ENCODE measurements around the gene SLC17A2. TPM values are rescaled to one million over a fixed set of nuclear protein-coding genes. Genes with fewer than 3 reads are reported as not detected.

Gene SLC17A2
- total and polyA plus RNA-seq, 10 donors = not detected

DNA sequence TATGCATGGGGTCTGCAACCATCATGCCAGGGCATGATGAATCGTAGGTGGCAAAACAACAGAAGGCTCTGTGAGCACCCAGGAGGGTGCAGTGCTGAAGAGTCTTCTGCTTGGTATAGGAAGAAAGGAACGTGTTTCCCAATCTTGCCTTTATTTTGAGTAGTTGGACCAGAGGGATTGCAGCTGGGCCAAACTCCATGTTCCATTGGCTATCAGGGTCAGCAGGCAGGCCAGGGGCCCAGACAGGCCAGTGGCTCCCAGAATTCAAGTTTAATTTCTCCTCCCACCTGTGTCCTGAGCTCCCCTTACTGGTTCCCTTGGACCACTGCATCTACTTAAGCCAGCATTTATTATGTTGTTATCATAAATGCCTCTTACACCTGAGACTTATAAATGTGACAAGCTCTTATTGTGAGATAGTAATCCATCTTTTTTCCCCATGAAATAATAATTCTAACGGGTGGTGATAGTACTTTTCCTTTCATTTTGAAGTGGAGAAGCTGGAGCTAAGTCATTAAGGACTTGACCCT lies 31.2 kb upstream of the SLC17A2 start:
- peak overlapping the region; percentile 92 to 97 (median 96) for H3K27ac ChIP-seq
- peak overlapping the region; percentile 19 to 84 (median 64) for H3K4me3 ChIP-seq
- intact Hi-C loops (cut with DNase I; ENCODE audit: low total_unique reads) = no loop called here
- no peak for DNase-seq
- H3K36me3 ChIP-seq = peaks cover 0 to 25% (median 18%) of the 10 kb centered on the region in 6 donors
- WGBS, 5 donors = 42 to 66% (median 62%) methylated on average over 3 of the region's 3 CpGs
- peaks cover 30 to 76% (median 63%) of the 10 kb centered on the region in 6 donors for H3K4me1 ChIP-seq
- no peaks in the 10 kb centered on the region for H3K9me3 ChIP-seq
- H3K27me3 ChIP-seq (replicated peaks in 1 of 7) = no peaks in the 10 kb centered on the region
- TF ChIP-seq POLR2AphosphoS5 (IDR thresholded peaks at IDR 0.05) (no peak), POLR2A (IDR thresholded peaks at IDR 0.05) (no peak)
- TF ChIP-seq, protein P1, sequence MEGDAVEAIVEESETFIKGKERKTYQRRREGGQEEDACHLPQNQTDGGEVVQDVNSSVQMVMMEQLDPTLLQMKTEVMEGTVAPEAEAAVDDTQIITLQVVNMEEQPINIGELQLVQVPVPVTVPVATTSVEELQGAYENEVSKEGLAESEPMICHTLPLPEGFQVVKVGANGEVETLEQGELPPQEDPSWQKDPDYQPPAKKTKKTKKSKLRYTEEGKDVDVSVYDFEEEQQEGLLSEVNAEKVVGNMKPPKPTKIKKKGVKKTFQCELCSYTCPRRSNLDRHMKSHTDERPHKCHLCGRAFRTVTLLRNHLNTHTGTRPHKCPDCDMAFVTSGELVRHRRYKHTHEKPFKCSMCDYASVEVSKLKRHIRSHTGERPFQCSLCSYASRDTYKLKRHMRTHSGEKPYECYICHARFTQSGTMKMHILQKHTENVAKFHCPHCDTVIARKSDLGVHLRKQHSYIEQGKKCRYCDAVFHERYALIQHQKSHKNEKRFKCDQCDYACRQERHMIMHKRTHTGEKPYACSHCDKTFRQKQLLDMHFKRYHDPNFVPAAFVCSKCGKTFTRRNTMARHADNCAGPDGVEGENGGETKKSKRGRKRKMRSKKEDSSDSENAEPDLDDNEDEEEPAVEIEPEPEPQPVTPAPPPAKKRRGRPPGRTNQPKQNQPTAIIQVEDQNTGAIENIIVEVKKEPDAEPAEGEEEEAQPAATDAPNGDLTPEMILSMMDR (IDR thresholded peaks at IDR 0.05 in 8 of 11, conservative IDR thresholded peaks at IDR 0.05 in 3 of 11) = no peak

DNA sequence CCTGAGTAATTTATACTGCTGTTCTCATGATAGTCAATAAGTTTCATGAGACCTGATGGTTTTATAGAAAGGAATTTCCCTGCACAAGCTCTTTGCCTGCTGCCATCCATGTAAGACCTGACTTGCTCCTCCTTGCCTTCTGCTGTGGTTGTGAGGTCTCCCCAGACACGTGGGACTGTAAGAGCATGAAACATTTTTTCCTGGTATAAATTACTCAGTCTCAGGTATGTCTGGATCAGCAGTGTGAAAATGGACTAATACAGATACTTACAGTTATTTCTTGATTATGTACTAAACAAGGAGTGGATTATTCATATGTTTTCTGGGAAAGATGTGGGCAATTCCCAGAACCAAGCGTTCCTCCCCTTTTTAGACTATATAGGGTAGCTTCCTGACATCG lies 30.2 kb upstream of the SLC17A2 start:
- intact Hi-C loops (cut with DNase I; ENCODE audit: low total_unique reads) = no loop called here

DNA sequence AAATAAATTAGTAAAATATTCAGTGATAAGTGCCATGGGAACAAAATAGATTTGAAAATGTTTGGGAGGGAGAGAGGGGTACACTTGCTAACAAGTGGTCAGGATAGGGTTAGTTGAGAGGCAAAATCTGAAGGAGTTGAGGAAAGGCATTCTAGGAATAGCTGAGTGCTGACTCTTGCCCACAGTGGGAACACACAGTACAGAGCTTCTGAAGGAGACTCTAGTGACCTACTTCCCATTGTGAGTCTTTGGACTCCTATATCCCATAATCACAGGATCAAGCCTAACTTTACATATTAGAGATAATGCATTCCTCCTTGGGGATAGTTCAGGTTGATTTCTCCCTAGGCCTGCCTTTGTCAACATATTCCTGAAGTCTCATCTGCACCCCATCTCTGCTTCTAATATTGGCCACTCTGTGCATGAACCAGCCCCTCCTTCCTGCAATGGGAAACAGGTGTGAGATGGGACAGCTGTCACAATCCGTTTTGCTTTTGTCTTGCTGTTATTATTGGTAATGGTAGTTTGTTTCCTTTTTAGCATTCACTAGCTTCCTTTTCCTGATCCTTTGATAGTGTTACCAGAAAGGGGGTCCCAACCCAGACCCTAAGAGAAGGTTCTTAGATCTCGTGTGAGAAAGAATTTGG lies 29.5 kb upstream of the SLC17A2 start:
- DNase-seq = no peak
- H3K9me3 ChIP-seq = no peaks in the 10 kb centered on the region
- no peak overlapping the region for H3K4me3 ChIP-seq
- H3K27ac ChIP-seq = peak overlapping the region in 3 of 8 donors; percentile 96 to 97 (median 97)
- peaks cover 16 to 60% (median 46%) of the 10 kb centered on the region in 6 donors for H3K4me1 ChIP-seq
- TF ChIP-seq POLR2AphosphoS5 (IDR thresholded peaks at IDR 0.05) (no peak), POLR2A (IDR thresholded peaks at IDR 0.05) (no peak)
- TF ChIP-seq, protein P1 (IDR thresholded peaks at IDR 0.05 in 8 of 11, conservative IDR thresholded peaks at IDR 0.05 in 3 of 11) = no peak
- WGBS, 5 donors = 35 to 51% (median 43%) methylated on average over 2 of the region's 2 CpGs
- intact Hi-C loops (cut with DNase I; ENCODE audit: low total_unique reads) = no loop called here
- H3K27me3 ChIP-seq (replicated peaks in 1 of 7) = no peaks in the 10 kb centered on the region
- H3K36me3 ChIP-seq = peaks cover 0 to 10% (median 5%) of the 10 kb centered on the region in 6 donors

More for the DNA sequence above, 30.2 kb upstream of the SLC17A2 start:
- no peaks in the 10 kb centered on the region for H3K9me3 ChIP-seq
- no peak overlapping the region for H3K4me3 ChIP-seq
- H3K27me3 ChIP-seq (replicated peaks in 1 of 7) = no peaks in the 10 kb centered on the region
- no peak for DNase-seq
- peaks cover 0 to 16% (median 11%) of the 10 kb centered on the region in 6 donors for H3K36me3 ChIP-seq
- TF ChIP-seq POLR2A (IDR thresholded peaks at IDR 0.05) = no peak
- TF ChIP-seq, protein P1 (IDR thresholded peaks at IDR 0.05 in 8 of 11, conservative IDR thresholded peaks at IDR 0.05 in 3 of 11) = no peak
- TF ChIP-seq POLR2AphosphoS5 (IDR thresholded peaks at IDR 0.05) = no peak
- H3K4me1 ChIP-seq = peaks cover 21 to 67% (median 53%) of the 10 kb centered on the region in 6 donors
- peak overlapping the region in 4 of 8 donors; percentile 96 to 97 (median 96) for H3K27ac ChIP-seq
- WGBS, 5 donors = 76 to 93% (median 80%) methylated on average over 3 of the region's 3 CpGs

DNA sequence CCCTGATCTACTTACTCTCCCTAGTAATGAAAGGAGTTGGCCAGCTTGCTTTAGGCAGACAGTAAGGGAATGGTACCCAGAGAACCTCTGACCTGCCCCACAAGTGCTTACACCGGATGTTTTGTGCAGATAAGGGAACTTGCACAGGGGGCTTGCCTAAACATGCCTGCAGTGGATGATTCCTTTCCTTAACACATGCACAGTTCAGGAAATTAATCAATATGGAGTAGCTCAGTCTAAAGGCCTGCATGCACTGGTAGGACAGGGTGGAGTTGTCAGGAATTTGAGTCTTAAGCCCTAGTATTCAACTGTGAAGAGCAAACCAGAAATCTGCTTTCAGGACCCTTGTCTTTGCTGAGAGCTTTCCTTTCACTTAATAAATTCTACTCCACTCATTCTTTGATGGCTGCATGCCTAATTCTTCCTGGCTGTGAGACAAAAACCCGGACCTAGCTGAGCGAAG lies 28.2 kb upstream of the SLC17A2 start:
- peak overlapping the region in 1 of 8 donors; percentile 11 for H3K4me3 ChIP-seq
- 70 to 82% (median 76%) methylated on average over 3 of the region's 3 CpGs for WGBS, 5 donors
- intact Hi-C loops (cut with DNase I; ENCODE audit: low total_unique reads) = no loop called here
- H3K27ac ChIP-seq = peak overlapping the region in 2 of 8 donors; percentile 22 to 97
- no peak for DNase-seq
- H3K4me1 ChIP-seq = peaks cover 13 to 47% (median 34%) of the 10 kb centered on the region in 6 donors
- no peak for TF ChIP-seq POLR2A (IDR thresholded peaks at IDR 0.05)
- no peak for TF ChIP-seq POLR2AphosphoS5 (IDR thresholded peaks at IDR 0.05)
- TF ChIP-seq, protein P1 (IDR thresholded peaks at IDR 0.05 in 8 of 11, conservative IDR thresholded peaks at IDR 0.05 in 3 of 11) = no peak
- H3K9me3 ChIP-seq = no peaks in the 10 kb centered on the region
- H3K36me3 ChIP-seq = no peaks in the 10 kb centered on the region
- H3K27me3 ChIP-seq (replicated peaks in 1 of 7) = no peaks in the 10 kb centered on the region

All from spleen (tissue), 11 donors.